Panc1 (cell line): ENCODE data around the gene FANK1.

Experiments
- POLR2AphosphoS5 ChIP-seq: IDR thresholded peaks from 2 replicates; pipeline ENCODE4 v1.6.1; 2012; ENCODE audit warnings: mild to moderate bottlenecking, low read depth, low read length, moderate library complexity
- SIN3A ChIP-seq: IDR thresholded peaks from 2 replicates; pipeline ENCODE4 v1.6.1; 2012; ENCODE audit warnings: low read depth, mild to moderate bottlenecking, low read length, moderate library complexity, borderline replicate concordance; ENCODE audit not compliant: insufficient read depth
- TF ChIP-seq, protein P1 (sequence below): fragments of 450-650 bp; IDR thresholded peaks from 2 replicates; pipeline ENCODE4 v1.5.1; 2017; ENCODE audit warnings: mild to moderate bottlenecking
- TF ChIP-seq, protein P2 (sequence below), 2 experiments: IDR thresholded peaks; 2 replicates each; pipeline ENCODE4 v1.6.1; 2011 to 2012; ENCODE audit warnings: low read depth in 2 of 2, control low read depth in 1 of 2, low read length in 1 of 2, mild to moderate bottlenecking in 1 of 2, moderate library complexity in 1 of 2; ENCODE audit not compliant: insufficient read depth in 1 of 2

DNA sequence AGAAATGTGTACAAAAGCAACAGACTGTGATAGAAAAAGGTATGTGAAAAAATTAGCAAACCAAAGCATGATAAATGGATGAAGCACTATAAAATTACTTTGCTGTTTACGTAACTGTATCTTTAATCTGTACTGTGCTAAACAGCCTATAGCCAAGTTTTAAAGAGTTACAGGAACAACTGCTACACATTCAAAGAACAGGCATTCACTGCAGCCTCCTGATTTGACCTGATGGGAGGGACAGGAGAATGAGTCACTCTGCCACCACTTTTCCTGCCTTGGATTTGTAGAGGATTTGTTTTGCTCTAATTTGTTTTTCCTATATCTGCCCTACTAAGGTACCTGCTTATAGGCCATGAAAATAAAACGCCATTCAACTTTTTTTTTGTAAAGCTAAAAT, 116.1 kb downstream of the FANK1 start:
- TF ChIP-seq, protein P1, sequence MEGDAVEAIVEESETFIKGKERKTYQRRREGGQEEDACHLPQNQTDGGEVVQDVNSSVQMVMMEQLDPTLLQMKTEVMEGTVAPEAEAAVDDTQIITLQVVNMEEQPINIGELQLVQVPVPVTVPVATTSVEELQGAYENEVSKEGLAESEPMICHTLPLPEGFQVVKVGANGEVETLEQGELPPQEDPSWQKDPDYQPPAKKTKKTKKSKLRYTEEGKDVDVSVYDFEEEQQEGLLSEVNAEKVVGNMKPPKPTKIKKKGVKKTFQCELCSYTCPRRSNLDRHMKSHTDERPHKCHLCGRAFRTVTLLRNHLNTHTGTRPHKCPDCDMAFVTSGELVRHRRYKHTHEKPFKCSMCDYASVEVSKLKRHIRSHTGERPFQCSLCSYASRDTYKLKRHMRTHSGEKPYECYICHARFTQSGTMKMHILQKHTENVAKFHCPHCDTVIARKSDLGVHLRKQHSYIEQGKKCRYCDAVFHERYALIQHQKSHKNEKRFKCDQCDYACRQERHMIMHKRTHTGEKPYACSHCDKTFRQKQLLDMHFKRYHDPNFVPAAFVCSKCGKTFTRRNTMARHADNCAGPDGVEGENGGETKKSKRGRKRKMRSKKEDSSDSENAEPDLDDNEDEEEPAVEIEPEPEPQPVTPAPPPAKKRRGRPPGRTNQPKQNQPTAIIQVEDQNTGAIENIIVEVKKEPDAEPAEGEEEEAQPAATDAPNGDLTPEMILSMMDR: no peak
- TF ChIP-seq SIN3A: no peak
- TF ChIP-seq POLR2AphosphoS5: no peak
- TF ChIP-seq, protein P2, sequence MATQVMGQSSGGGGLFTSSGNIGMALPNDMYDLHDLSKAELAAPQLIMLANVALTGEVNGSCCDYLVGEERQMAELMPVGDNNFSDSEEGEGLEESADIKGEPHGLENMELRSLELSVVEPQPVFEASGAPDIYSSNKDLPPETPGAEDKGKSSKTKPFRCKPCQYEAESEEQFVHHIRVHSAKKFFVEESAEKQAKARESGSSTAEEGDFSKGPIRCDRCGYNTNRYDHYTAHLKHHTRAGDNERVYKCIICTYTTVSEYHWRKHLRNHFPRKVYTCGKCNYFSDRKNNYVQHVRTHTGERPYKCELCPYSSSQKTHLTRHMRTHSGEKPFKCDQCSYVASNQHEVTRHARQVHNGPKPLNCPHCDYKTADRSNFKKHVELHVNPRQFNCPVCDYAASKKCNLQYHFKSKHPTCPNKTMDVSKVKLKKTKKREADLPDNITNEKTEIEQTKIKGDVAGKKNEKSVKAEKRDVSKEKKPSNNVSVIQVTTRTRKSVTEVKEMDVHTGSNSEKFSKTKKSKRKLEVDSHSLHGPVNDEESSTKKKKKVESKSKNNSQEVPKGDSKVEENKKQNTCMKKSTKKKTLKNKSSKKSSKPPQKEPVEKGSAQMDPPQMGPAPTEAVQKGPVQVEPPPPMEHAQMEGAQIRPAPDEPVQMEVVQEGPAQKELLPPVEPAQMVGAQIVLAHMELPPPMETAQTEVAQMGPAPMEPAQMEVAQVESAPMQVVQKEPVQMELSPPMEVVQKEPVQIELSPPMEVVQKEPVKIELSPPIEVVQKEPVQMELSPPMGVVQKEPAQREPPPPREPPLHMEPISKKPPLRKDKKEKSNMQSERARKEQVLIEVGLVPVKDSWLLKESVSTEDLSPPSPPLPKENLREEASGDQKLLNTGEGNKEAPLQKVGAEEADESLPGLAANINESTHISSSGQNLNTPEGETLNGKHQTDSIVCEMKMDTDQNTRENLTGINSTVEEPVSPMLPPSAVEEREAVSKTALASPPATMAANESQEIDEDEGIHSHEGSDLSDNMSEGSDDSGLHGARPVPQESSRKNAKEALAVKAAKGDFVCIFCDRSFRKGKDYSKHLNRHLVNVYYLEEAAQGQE (IDR thresholded peaks at IDR 0.05; ENCODE audit: insufficient read depth in 1 of 2, low read depth in 2 of 2, low read length in 1 of 2): no peak
